ENCODE measurements around the gene GTF3C5.

Gene GTF3C5

DNA sequence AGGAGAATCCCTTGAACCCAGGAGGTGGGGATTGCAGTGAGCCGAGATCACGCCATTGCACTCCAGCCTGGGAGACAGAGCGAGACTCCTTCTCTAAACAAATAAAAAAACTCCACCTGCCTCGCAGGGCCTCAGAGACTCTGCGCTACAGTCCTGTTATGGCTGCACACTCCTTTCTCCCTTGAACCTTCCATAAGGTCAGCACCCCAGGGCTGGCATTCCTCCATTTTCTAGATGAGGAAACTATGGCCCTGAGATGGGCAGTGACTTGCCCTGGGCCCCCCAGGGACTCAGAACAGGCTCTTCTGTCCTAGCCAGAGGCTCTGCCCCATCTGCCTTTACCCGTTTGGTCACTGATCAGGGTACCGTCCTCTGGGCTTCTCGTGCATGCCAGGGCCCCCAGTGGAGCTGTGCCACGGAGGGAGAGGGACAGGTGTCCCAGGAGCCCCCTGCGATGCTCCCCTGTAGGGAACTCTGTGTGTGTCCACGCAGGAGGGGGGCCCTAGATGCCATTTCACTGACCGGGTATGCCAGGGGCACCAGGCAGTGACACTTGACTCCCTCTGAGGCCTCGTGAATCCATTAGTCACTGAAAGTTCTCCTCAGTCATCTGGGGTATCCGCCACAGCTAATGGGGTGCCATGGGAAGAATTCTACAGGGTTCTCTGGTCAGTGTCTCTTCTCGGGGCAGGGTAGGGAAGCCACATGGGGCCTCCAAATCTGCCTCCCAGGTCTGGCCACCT, 74.1 kb downstream of the GTF3C5 start:
- no peak overlapping the region for H3K4me3 ChIP-seq (ENCODE audit: low read depth, low read length)

GRCh38 chr9:133105461-133105770, 74.6 kb downstream of the GTF3C5 start:
- no peak overlapping the region for H3K4me3 ChIP-seq (ENCODE audit: low read depth, low read length)

DNA sequence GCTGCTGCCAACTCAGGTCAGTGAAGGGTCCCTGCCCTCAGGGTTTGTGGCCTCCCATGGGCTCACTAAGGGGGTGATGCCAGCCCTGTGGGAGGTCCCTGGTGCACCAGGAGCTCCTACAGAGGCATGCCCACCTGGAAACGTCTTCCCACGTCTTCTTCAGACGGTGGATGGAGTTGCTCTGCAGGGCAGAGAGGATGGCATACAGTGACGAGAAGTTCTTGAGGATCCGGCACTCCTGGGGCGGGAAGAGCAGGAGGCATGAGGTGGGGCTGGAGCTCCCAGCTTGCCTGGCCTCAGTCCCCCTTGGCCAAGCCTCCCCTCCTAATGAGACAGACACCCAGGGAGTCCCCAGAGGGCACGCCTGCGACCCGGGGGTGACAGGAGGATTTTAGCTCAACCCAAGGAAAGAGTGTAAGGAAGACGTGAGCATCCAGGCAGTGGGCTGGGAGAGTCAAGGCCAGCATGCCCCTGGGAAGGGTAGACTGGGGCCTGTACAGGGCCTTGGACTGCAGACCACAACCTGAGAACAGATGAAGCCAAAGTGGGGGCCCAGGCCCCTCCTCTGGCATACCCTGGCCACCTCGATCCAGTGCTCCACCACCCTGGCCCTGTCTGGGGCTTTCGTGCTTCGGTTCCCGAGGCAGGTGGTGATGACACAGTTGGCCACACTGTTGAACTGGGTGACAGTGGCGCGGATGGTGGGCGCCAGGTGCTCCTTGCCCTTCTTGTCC, 75.9 kb downstream of the GTF3C5 start:
- H3K4me3 ChIP-seq (ENCODE audit: low read depth, low read length) = no peak overlapping the region

GRCh38 chr9:133107245-133107722, 76.5 kb downstream of the GTF3C5 start:
- H3K4me3 ChIP-seq (ENCODE audit: low read depth, low read length) = no peak overlapping the region

Data from iPS-11a (cell line).